HepG2 (cell line): Measurements from ENCODE around the gene UPK1A. TPM values are rescaled to one million over a fixed set of nuclear protein-coding genes. Genes with fewer than 3 reads are reported as not detected.

Experiments
- ARNTL ChIP-seq: sonication (generic); formaldehyde crosslinking; IDR thresholded peaks from 2 replicates; pipeline ENCODE4 v1.4.0; 2020; ENCODE audit warnings: mild to moderate bottlenecking, missing genetic modification reagents
- CSRNP1 ChIP-seq: sonication (generic); formaldehyde crosslinking; IDR thresholded peaks from 2 replicates; pipeline ENCODE4 v1.8.1; 2023; ENCODE audit warnings: mild to moderate bottlenecking, missing genetic modification reagents
- HNF4A ChIP-seq: sonication (generic); formaldehyde crosslinking; IDR thresholded peaks from 2 replicates; pipeline ENCODE4 v1.4.0; 2020; ENCODE audit warnings: missing genetic modification reagents
- KLF6 ChIP-seq: IDR thresholded peaks from 2 replicates; pipeline ENCODE4 v1.8.0; 2016; ENCODE audit warnings: missing biosample characterization, missing genetic modification reagents
- MEIS1 ChIP-seq: sonication (generic); formaldehyde crosslinking; IDR thresholded peaks from 2 replicates; pipeline ENCODE4 v1.9.0; 2021; ENCODE audit warnings: mild to moderate bottlenecking, missing genetic modification reagents, moderate library complexity, borderline replicate concordance
- MTA1 ChIP-seq: sonication (generic); formaldehyde crosslinking; IDR thresholded peaks from 2 replicates; pipeline ENCODE4 v1.4.0; 2020; ENCODE audit warnings: missing genetic modification reagents, mild to moderate bottlenecking, borderline replicate concordance
- MXD4 ChIP-seq: IDR thresholded peaks from 2 replicates; pipeline ENCODE4 v1.6.1; 2016; ENCODE audit warnings: mild to moderate bottlenecking, missing biosample characterization, missing genetic modification reagents
- NR1H2 ChIP-seq: sonication (generic); formaldehyde crosslinking; IDR thresholded peaks from 2 replicates; pipeline ENCODE4 v1.8.1; 2022; ENCODE audit warnings: low read depth, missing genetic modification reagents, borderline replicate concordance
- PRPF4 ChIP-seq: fragments of 200-400 bp; formaldehyde crosslinking; IDR thresholded peaks from 2 replicates; pipeline ENCODE4 v1.6.1; 2016; ENCODE audit warnings: low read length, low read depth; ENCODE audit not compliant: poor library complexity, severe bottlenecking
- REXO4 ChIP-seq: sonication (generic); formaldehyde crosslinking; IDR thresholded peaks from 2 replicates; pipeline ENCODE4 v1.8.0; 2022; ENCODE audit warnings: missing genetic modification reagents, mild to moderate bottlenecking, borderline replicate concordance
- RFX5 ChIP-seq: IDR thresholded peaks from 2 replicates; pipeline ENCODE4 v1.6.1; 2011; ENCODE audit warnings: low read depth, low read length, improper control_type of control experiment
- SNAPC2 ChIP-seq: sonication (generic); formaldehyde crosslinking; IDR thresholded peaks from 2 replicates; pipeline ENCODE4 v1.8.1; 2022; ENCODE audit warnings: mild to moderate bottlenecking, missing genetic modification reagents
- SRY ChIP-seq: sonication (generic); formaldehyde crosslinking; IDR thresholded peaks from 2 replicates; pipeline ENCODE4 v1.8.0; 2022; ENCODE audit warnings: mild to moderate bottlenecking, missing genetic modification reagents
- THAP11 ChIP-seq: IDR thresholded peaks from 2 replicates; pipeline ENCODE4 v1.6.1; 2016; ENCODE audit warnings: missing biosample characterization, missing genetic modification reagents
- ZKSCAN1 ChIP-seq: fragments of 150-350 bp; IDR thresholded peaks from 2 replicates; pipeline ENCODE4 v1.6.1; 2014; ENCODE audit warnings: low read length
- ZKSCAN5 ChIP-seq: sonication (generic); formaldehyde crosslinking; IDR thresholded peaks from 2 replicates; pipeline ENCODE4 v1.5.1; 2020; ENCODE audit warnings: mild to moderate bottlenecking, missing genetic modification reagents
- ZNF101 ChIP-seq: sonication (generic); formaldehyde crosslinking; IDR thresholded peaks from 2 replicates; pipeline ENCODE4 v1.4.0; 2020; ENCODE audit warnings: mild to moderate bottlenecking, low read depth, missing genetic modification reagents, borderline replicate concordance
- ZNF296 ChIP-seq: sonication (generic); formaldehyde crosslinking; conservative IDR thresholded peaks from 2 replicates; pipeline ENCODE4 v1.5.0; 2020; ENCODE audit warnings: mild to moderate bottlenecking, missing genetic modification reagents
- ZNF552 ChIP-seq: sonication (generic); formaldehyde crosslinking; IDR thresholded peaks from 2 replicates; pipeline ENCODE4 v1.9.0; 2022; ENCODE audit warnings: missing genetic modification reagents, mild to moderate bottlenecking, borderline replicate concordance
- ZNF609 ChIP-seq: sonication (generic); formaldehyde crosslinking; IDR thresholded peaks from 2 replicates; pipeline ENCODE4 v1.4.0; 2020; ENCODE audit warnings: mild to moderate bottlenecking, missing genetic modification reagents, borderline replicate concordance
- ZNF775 ChIP-seq: sonication (generic); formaldehyde crosslinking; IDR thresholded peaks from 2 replicates; pipeline ENCODE4 v1.4.0; 2020; ENCODE audit warnings: missing genetic modification reagents, mild to moderate bottlenecking, moderate library complexity, borderline replicate concordance
- polyA plus RNA-seq, 8 experiments: library from polyadenylated mRNA; depleted of rRNA in 3 of 8; stranded (reverse) in 7 of 8; unstranded in 1 of 8; fragments of >200 nt; fragmentation: Illumina TruSeq in 4 of 8; extraction: Trizol in 4 of 8; gene quantifications; 2 replicates each; pipeline versions ENCODE4 v1.2.1 to v1.2.3, GENCODE V29; 2011 to 2016; ENCODE audit warnings: low read depth in 4 of 8, missing spikeins in 1 of 8, mixed read lengths in 1 of 8; ENCODE audit not compliant: insufficient read depth in 1 of 8
- total RNA-seq, 5 experiments: library from RNA; depleted of rRNA; stranded (reverse); fragments of >200 nt; fragmentation: Illumina TruSeq; extraction: Trizol; gene quantifications; 2 replicates each; pipeline ENCODE4 v1.2.3, GENCODE V29; 2016; ENCODE audit warnings: low read depth in 1 of 5
- TF ChIP-seq, protein P1 (sequence below): sonication (generic); formaldehyde crosslinking; IDR thresholded peaks from 2 replicates; pipeline ENCODE4 v1.5.1; 2020; ENCODE audit warnings: mild to moderate bottlenecking, moderate library complexity, missing genetic modification reagents

Gene UPK1A
- total and polyA plus RNA-seq, 2 of the 13 experiments (the other 11 are each of a cell fraction or from before 2014, with no cell fraction given) = 2.9 TPM; not detected in 1

GRCh38 chr19:35702223-35703012 is 36.1 kb downstream of the UPK1A start (continued):
- TF ChIP-seq PRPF4 = no peak
- no peak for TF ChIP-seq REXO4 (CRISPR knock-in tag)
- TF ChIP-seq CSRNP1 = peak; percentile 65; the same call in 1 of the 2 replicates
- peak; percentile 23; the same call in 1 of the 2 replicates for TF ChIP-seq ZNF552
- no peak for TF ChIP-seq ZNF296
- TF ChIP-seq SNAPC2 (CRISPR knock-in tag) = no peak
- TF ChIP-seq ARNTL (CRISPR knock-in tag) = no peak
- TF ChIP-seq ZNF775 (CRISPR knock-in tag) = no peak
- no peak for TF ChIP-seq HNF4A
- TF ChIP-seq MTA1 = no peak
- no peak for TF ChIP-seq ZKSCAN5 (CRISPR knock-in tag)
- TF ChIP-seq MXD4 (CRISPR knock-in tag) = no peak
- no peak for TF ChIP-seq ZNF101 (CRISPR knock-in tag)
- peak; percentile 11; the same call in 1 of the 2 replicates for TF ChIP-seq RFX5
- no peak for TF ChIP-seq KLF6
- TF ChIP-seq THAP11 = peak; percentile 63
- no peak for TF ChIP-seq NR1H2
- peak; percentile 61; the same call in 1 of the 2 replicates for TF ChIP-seq SRY
- peak; percentile 14; the same call in 1 of the 2 replicates for TF ChIP-seq ZNF609 (CRISPR knock-in tag)
- TF ChIP-seq, protein P1, sequence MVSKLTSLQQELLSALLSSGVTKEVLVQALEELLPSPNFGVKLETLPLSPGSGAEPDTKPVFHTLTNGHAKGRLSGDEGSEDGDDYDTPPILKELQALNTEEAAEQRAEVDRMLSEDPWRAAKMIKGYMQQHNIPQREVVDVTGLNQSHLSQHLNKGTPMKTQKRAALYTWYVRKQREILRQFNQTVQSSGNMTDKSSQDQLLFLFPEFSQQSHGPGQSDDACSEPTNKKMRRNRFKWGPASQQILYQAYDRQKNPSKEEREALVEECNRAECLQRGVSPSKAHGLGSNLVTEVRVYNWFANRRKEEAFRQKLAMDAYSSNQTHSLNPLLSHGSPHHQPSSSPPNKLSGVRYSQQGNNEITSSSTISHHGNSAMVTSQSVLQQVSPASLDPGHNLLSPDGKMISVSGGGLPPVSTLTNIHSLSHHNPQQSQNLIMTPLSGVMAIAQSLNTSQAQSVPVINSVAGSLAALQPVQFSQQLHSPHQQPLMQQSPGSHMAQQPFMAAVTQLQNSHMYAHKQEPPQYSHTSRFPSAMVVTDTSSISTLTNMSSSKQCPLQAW (CRISPR knock-in tag) = no peak
- 0 out of 2 replicates have a peak, but pooled peaks have one; percentile 33 for TF ChIP-seq MEIS1 (CRISPR knock-in tag)
- no peak for TF ChIP-seq ZKSCAN1
